HepG2 (cell line): ENCODE data around the gene CIBAR2. TPM values are rescaled to one million over a fixed set of nuclear protein-coding genes. Genes with fewer than 3 reads are reported as not detected.

Source experiments
- ATAC-seq: fragments of 200-7000 bp; cut with Tn5 transposase; 3 replicates; pipeline ENCODE4 v1.9.1; 2020; ENCODE audit warnings: mild to moderate bottlenecking, moderate library complexity
- BruUV-seq: library from RNA; stranded (reverse); fragments of 400-500 nt; replicated peaks from 2 replicates; lab custom pipeline; 2021; lab: Mats Ljungman, UMichigan
- CTCF ChIA-PET: fragments of 300-600 bp; formaldehyde crosslinking; extraction: SDS; loops from one replicate; lab custom pipeline; 2021; ENCODE audit warnings: low total read pairs, inconsistent platforms, low intra/inter-chr PET ratio; lab: Yijun Ruan, JAX
- POLR2A ChIA-PET: fragments of 350-600 bp; sonication (Branson Sonifier 250); formaldehyde crosslinking; loops from one replicate; lab custom pipeline; 2020; ENCODE audit warnings: antibody characterized with exemption, inconsistent platforms; lab: Yijun Ruan, JAX
- DNase-seq: peaks from one replicate; pipeline ENCODE4 v3.0.0-alpha.2; 2015; ENCODE audit warnings: low spot score
- FAIRE-seq: peaks from 3 replicates; lab custom pipeline; 2011; peaks lifted over from hg19 to GRCh38; lab: Jason Lieb, UNC
- H2AFZ ChIP-seq: one replicate; pipeline ENCODE4 v1.6.1; 2011; ENCODE audit warnings: low read length, inconsistent platforms
- H3K27ac ChIP-seq: fragments of 300-600 bp; 3 replicates; pipeline ENCODE4 v1.8.0; 2011; ENCODE audit warnings: mixed run types, mild to moderate bottlenecking, mixed read lengths, low read length, inconsistent platforms; ENCODE audit not compliant: insufficient read depth; ENCODE audit errors: extremely low read length
- H3K27me3 ChIP-seq, 2 experiments: fragments of 200-600 bp in 1 of 2; 2 replicates in 1 of 2; 3 replicates in 1 of 2; pipeline versions ENCODE4 v1.6.0 to v1.8.0; 2011; ENCODE audit warnings: low read length in 2 of 2, mild to moderate bottlenecking in 2 of 2, moderate library complexity in 2 of 2, inconsistent platforms in 1 of 2; ENCODE audit not compliant: insufficient read depth in 2 of 2, control insufficient read depth in 1 of 2
- H3K36me3 ChIP-seq, 2 experiments: fragments of 200-600 bp in 1 of 2; replicated peaks in 1 of 2; 2 replicates in 1 of 2; 3 replicates in 1 of 2; pipeline versions ENCODE4 v1.5.1 to v1.8.0; 2011; ENCODE audit warnings: low read length in 2 of 2, inconsistent platforms in 1 of 2; ENCODE audit not compliant: insufficient read depth in 2 of 2, control insufficient read depth in 1 of 2
- H3K4me1 ChIP-seq: 2 replicates; pipeline ENCODE4 v1.5.1; 2012; ENCODE audit warnings: low read length, inconsistent platforms; ENCODE audit not compliant: insufficient read depth
- H3K4me2 ChIP-seq: 2 replicates; pipeline ENCODE4 v1.6.0; 2011; ENCODE audit warnings: low read depth, low read length, inconsistent platforms
- H3K4me3 ChIP-seq, 3 experiments: fragments of 200-600 bp in 1 of 3; sonication (generic), shearing (Covaris generic) in 1 of 3; replicated peaks in 1 of 3; 2 replicates each; pipeline ENCODE4 v1.5.1; 2011 to 2016; ENCODE audit warnings: low read length in 3 of 3, inconsistent platforms in 2 of 3, low read depth in 2 of 3, mild to moderate bottlenecking in 2 of 3, control low read depth in 1 of 3, mixed read lengths in 1 of 3; ENCODE audit not compliant: insufficient read depth in 1 of 3
- H3K79me2 ChIP-seq: one replicate; pipeline ENCODE4 v1.6.1; 2011; ENCODE audit warnings: low read length, inconsistent platforms; ENCODE audit not compliant: insufficient read depth
- H3K9ac ChIP-seq: 2 replicates; pipeline ENCODE4 v1.6.0; 2011; ENCODE audit warnings: mild to moderate bottlenecking, low read depth, low read length, inconsistent platforms; ENCODE audit not compliant: insufficient read depth
- H3K9me3 ChIP-seq: 2 replicates; pipeline ENCODE4 v1.5.1; 2012; ENCODE audit warnings: mild to moderate bottlenecking, low read length
- H4K20me1 ChIP-seq: 2 replicates; pipeline ENCODE4 v1.6.0; 2011; ENCODE audit warnings: inconsistent platforms, mild to moderate bottlenecking, low read length, moderate library complexity; ENCODE audit not compliant: insufficient read depth
- CENPX ChIP-seq: sonication (generic); formaldehyde crosslinking; IDR thresholded peaks from 2 replicates; pipeline ENCODE4 v1.9.0; 2021; ENCODE audit warnings: mild to moderate bottlenecking, missing genetic modification reagents, moderate library complexity
- HMG20B ChIP-seq: conservative IDR thresholded peaks from 2 replicates; pipeline ENCODE4 v1.6.1; 2016; ENCODE audit warnings: missing genetic modification reagents, missing compliant biosample characterization
- KLF6 ChIP-seq: IDR thresholded peaks from 2 replicates; pipeline ENCODE4 v1.8.0; 2016; ENCODE audit warnings: missing biosample characterization, missing genetic modification reagents
- POLR2G ChIP-seq: fragments of 200-400 bp; formaldehyde crosslinking; IDR thresholded peaks from 2 replicates; pipeline ENCODE4 v1.6.1; 2018; ENCODE audit warnings: mild to moderate bottlenecking, low read depth, low read length, moderate library complexity
- ZMYM4 ChIP-seq: sonication (generic); formaldehyde crosslinking; IDR thresholded peaks from 2 replicates; pipeline ENCODE4 v1.8.1; 2023; ENCODE audit warnings: mild to moderate bottlenecking, missing genetic modification reagents
- ZNF569 ChIP-seq: sonication (generic); formaldehyde crosslinking; IDR thresholded peaks from 2 replicates; pipeline ENCODE4 v1.5.0; 2020; ENCODE audit warnings: mild to moderate bottlenecking, missing genetic modification reagents, moderate library complexity, borderline replicate concordance
- ZNF768 ChIP-seq: sonication (generic); formaldehyde crosslinking; IDR thresholded peaks from 2 replicates; pipeline ENCODE4 v1.4.0; 2020; ENCODE audit warnings: missing genetic modification reagents
- ZNF776 ChIP-seq: sonication (generic); formaldehyde crosslinking; IDR thresholded peaks from 2 replicates; pipeline ENCODE4 v1.4.0; 2020; ENCODE audit warnings: mild to moderate bottlenecking, missing genetic modification reagents
- WGBS: methylation state at CpG from one replicate; pipeline ENCODE4 v1.1.6; 2017; ENCODE audit warnings: low lambda C conversion rate; 5-methylcytosine and 5-hydroxymethylcytosine counted together
- in situ Hi-C: cut with HindIII; loops from 2 replicates; pipeline ENCODE4 v1.10.0; 2017; ENCODE audit warnings: low pct_unique_long_range_greater_than_20kb; ENCODE audit not compliant: extremely low pct_ligation_motif_present
- intact Hi-C: fragments of 100-400 bp; cut with micrococcal nuclease; formaldehyde crosslinking; loops from one replicate; pipeline ENCODE4 v1.10.0; 2022; ENCODE audit not compliant: unreplicated experiment
- polyA plus RNA-seq, 8 experiments: library from polyadenylated mRNA; depleted of rRNA in 3 of 8; stranded (reverse) in 7 of 8; unstranded in 1 of 8; fragments of >200 nt; fragmentation: Illumina TruSeq in 4 of 8; extraction: Trizol in 4 of 8; gene quantifications; 2 replicates each; pipeline versions ENCODE4 v1.2.1 to v1.2.3, GENCODE V29; 2011 to 2016; ENCODE audit warnings: low read depth in 4 of 8, missing spikeins in 1 of 8, mixed read lengths in 1 of 8; ENCODE audit not compliant: insufficient read depth in 1 of 8
- total RNA-seq, 5 experiments: library from RNA; depleted of rRNA; stranded (reverse); fragments of >200 nt; fragmentation: Illumina TruSeq; extraction: Trizol; gene quantifications; 2 replicates each; pipeline ENCODE4 v1.2.3, GENCODE V29; 2016; ENCODE audit warnings: low read depth in 1 of 5
- TF ChIP-seq, protein P1 (sequence below): sonication (generic); formaldehyde crosslinking; conservative IDR thresholded peaks from 2 replicates; pipeline ENCODE4 v1.4.0; 2020; ENCODE audit warnings: missing genetic modification reagents
- TF ChIP-seq, protein P2 (sequence below): sonication (generic); formaldehyde crosslinking; IDR thresholded peaks from 2 replicates; pipeline ENCODE4 v1.9.0; 2021; ENCODE audit warnings: missing genetic modification reagents, borderline replicate concordance
- TF ChIP-seq, protein P3 (sequence below): sonication (generic); formaldehyde crosslinking; conservative IDR thresholded peaks from 2 replicates; pipeline ENCODE4 v1.8.0; 2022; ENCODE audit warnings: missing genetic modification reagents

CIBAR2 gene
- total and polyA plus RNA-seq, 2 of the 13 experiments (the other 11 are each of a cell fraction or from before 2014, with no cell fraction given) = not detected

DNA sequence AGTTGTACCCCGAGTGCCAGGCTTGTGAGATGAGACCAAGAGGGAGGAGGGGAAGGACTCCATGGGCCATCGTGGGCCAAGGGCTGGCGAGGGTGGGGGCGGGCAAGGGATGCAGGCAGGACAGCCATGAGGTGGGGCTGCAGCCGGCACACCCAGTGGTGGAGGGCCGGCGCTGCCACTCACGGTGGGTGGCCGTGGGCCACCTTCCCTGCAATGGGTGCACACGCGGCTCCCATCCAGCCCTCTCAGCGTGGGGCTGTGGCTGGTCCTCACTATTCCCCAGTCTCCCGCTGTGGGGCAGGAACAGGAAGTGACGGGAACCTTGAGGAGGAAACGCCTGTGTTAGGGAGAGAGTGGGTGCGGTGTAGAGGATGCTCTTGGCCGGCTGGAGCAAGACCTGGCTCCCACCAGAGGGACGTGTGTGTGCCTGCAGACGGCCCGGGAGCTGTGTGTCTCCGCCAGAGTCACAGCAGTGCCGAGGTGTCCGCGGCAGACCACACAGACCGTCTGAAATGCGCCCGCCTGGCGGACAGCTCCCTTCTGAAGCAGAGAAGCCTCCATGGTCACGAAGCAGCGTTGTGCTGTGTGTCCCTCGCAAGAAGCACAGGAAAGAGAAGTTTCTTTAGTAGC, 23.6 kb downstream of the CIBAR2 start:
- FAIRE-seq = no peak
- Histone ChIP-seq H3K4me1 (peaks cover 7% of the 10 kb centered on the region; the same call in 1 of the 2 replicates), H3K27ac (no peak overlapping the region), H3K27me3 (peaks cover 20 to 80% of the 10 kb centered on the region in 2 experiments; a peak in 4 of 5 replicates), H2AFZ (no peak overlapping the region), H3K36me3 (no peaks in the 10 kb centered on the region), H4K20me1 (no peaks in the 10 kb centered on the region; the same call in 1 of the 2 replicates), H3K4me2 (no peak overlapping the region)
- POLR2A ChIA-PET = no interaction called here
- BruUV-seq = no TSS peak
- ATAC-seq = no peak
- intact Hi-C loops = no loop called here
- TF ChIP-seq ZNF569 (CRISPR knock-in tag) (no peak), ZNF776 (CRISPR knock-in tag) (no peak), CENPX (CRISPR knock-in tag) (no peak), ZMYM4 (no peak), POLR2G (no peak), ZNF768 (CRISPR knock-in tag) (no peak), KLF6 (CRISPR knock-in tag) (no peak), HMG20B (CRISPR knock-in tag) (no peak)
- TF ChIP-seq, protein P1, sequence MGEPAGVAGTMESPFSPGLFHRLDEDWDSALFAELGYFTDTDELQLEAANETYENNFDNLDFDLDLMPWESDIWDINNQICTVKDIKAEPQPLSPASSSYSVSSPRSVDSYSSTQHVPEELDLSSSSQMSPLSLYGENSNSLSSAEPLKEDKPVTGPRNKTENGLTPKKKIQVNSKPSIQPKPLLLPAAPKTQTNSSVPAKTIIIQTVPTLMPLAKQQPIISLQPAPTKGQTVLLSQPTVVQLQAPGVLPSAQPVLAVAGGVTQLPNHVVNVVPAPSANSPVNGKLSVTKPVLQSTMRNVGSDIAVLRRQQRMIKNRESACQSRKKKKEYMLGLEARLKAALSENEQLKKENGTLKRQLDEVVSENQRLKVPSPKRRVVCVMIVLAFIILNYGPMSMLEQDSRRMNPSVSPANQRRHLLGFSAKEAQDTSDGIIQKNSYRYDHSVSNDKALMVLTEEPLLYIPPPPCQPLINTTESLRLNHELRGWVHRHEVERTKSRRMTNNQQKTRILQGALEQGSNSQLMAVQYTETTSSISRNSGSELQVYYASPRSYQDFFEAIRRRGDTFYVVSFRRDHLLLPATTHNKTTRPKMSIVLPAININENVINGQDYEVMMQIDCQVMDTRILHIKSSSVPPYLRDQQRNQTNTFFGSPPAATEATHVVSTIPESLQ (CRISPR knock-in tag) = no peak
- TF ChIP-seq, protein P2, sequence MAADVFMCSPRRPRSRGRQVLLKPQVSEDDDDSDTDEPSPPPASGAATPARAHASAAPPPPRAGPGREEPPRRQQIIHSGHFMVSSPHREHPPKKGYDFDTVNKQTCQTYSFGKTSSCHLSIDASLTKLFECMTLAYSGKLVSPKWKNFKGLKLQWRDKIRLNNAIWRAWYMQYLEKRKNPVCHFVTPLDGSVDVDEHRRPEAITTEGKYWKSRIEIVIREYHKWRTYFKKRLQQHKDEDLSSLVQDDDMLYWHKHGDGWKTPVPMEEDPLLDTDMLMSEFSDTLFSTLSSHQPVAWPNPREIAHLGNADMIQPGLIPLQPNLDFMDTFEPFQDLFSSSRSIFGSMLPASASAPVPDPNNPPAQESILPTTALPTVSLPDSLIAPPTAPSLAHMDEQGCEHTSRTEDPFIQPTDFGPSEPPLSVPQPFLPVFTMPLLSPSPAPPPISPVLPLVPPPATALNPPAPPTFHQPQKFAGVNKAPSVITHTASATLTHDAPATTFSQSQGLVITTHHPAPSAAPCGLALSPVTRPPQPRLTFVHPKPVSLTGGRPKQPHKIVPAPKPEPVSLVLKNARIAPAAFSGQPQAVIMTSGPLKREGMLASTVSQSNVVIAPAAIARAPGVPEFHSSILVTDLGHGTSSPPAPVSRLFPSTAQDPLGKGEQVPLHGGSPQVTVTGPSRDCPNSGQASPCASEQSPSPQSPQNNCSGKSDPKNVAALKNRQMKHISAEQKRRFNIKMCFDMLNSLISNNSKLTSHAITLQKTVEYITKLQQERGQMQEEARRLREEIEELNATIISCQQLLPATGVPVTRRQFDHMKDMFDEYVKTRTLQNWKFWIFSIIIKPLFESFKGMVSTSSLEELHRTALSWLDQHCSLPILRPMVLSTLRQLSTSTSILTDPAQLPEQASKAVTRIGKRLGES (CRISPR knock-in tag) = no peak
- TF ChIP-seq, protein P3, sequence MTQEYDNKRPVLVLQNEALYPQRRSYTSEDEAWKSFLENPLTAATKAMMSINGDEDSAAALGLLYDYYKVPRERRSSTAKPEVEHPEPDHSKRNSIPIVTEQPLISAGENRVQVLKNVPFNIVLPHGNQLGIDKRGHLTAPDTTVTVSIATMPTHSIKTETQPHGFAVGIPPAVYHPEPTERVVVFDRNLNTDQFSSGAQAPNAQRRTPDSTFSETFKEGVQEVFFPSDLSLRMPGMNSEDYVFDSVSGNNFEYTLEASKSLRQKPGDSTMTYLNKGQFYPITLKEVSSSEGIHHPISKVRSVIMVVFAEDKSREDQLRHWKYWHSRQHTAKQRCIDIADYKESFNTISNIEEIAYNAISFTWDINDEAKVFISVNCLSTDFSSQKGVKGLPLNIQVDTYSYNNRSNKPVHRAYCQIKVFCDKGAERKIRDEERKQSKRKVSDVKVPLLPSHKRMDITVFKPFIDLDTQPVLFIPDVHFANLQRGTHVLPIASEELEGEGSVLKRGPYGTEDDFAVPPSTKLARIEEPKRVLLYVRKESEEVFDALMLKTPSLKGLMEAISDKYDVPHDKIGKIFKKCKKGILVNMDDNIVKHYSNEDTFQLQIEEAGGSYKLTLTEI (CRISPR knock-in tag) = no peak
- TF ChIP-seq, all 625 proteins: peak for 0
- Histone ChIP-seq H3K79me2 (no peaks in the 10 kb centered on the region), H3K4me3 (no peak overlapping the region), H3K9ac (no peak overlapping the region), H3K9me3 (no peaks in the 10 kb centered on the region)
- no peak for DNase-seq
- CTCF ChIA-PET = no interaction called here
- WGBS = 62% methylated on average over 31 of the region's 31 CpGs
- in situ Hi-C loops = no loop called here
